ENCODE data around the gene SPA17.

Gene SPA17

GRCh38 chr11:124635932-124636331, 37.8 kb upstream of the SPA17 start:
- no peak for DNase-seq (ENCODE audit: low read depth)
- TF ChIP-seq MYC (IDR thresholded peaks at IDR 0.05; ENCODE audit: low read depth, low read length) (no peak), POLR2A (IDR thresholded peaks at IDR 0.05; ENCODE audit: extremely low read depth, insufficient read length) (no peak), CTCF (IDR thresholded peaks at IDR 0.05; ENCODE audit: low read depth, low read length) (no peak)
- TF ChIP-seq, protein P1, sequence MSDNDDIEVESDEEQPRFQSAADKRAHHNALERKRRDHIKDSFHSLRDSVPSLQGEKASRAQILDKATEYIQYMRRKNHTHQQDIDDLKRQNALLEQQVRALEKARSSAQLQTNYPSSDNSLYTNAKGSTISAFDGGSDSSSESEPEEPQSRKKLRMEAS (IDR thresholded peaks at IDR 0.05; ENCODE audit: low read depth, low read length), result no peak
- H3K4me3 ChIP-seq (ENCODE audit: low read depth, low read length), result no peak overlapping the region

DNA sequence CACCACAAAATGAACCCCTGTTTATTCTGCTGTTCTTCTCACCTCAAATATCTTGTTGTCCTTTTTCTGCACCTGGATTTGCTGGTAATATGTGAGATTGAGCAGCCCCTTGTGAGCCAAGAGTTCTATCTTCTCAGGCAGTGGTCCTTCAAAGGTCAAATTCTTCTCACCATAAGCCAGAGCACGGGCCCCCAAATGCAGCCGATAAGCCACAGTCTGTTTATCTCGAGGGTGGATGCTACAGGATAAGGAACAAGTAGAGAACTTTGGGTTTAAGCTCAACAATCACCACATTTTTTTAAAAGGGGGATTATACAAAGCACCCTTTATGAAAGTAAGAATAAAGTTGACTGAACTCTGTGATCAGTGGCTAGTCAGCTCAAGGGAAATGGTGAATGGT, 35.2 kb upstream of the SPA17 start:
- TF ChIP-seq MYC (IDR thresholded peaks at IDR 0.05; ENCODE audit: low read depth, low read length), result no peak
- DNase-seq (ENCODE audit: low read depth), result no peak
- H3K4me3 ChIP-seq (ENCODE audit: low read depth, low read length), result no peak overlapping the region

DNA sequence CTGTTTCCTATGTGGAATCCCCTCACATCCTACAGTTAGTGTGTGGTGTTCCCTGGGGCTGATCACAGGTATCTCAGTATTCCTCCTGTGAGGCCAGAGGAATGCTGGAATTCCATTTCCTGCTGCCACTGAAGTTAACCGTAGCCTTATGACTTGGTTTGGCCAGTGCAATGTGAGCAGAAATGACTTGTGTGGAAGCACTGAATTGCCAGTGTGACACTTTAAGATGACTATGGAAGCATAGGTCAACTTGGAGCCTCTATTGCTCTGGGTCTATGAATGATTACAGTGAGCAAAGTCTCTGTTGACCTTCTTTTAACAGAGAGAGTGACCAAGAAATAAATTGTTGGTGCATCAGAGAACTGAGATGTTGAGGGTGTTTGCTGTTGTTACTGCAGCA, 34.5 kb upstream of the SPA17 start:
- H3K4me3 ChIP-seq (ENCODE audit: low read depth, low read length), result no peak overlapping the region
- TF ChIP-seq CTCF (IDR thresholded peaks at IDR 0.05; ENCODE audit: low read depth, low read length) (no peak), MYC (IDR thresholded peaks at IDR 0.05; ENCODE audit: low read depth, low read length) (no peak), POLR2A (IDR thresholded peaks at IDR 0.05; ENCODE audit: extremely low read depth, insufficient read length) (no peak)
- TF ChIP-seq, protein P1 (IDR thresholded peaks at IDR 0.05; ENCODE audit: low read depth, low read length), result no peak
- no peak for DNase-seq (ENCODE audit: low read depth)

- TF ChIP-seq CTCF (IDR thresholded peaks at IDR 0.05; ENCODE audit: low read depth, low read length) (no peak), MYC (IDR thresholded peaks at IDR 0.05; ENCODE audit: low read depth, low read length) (no peak), POLR2A (IDR thresholded peaks at IDR 0.05; ENCODE audit: extremely low read depth, insufficient read length) (no peak)
- TF ChIP-seq, protein P1 (IDR thresholded peaks at IDR 0.05; ENCODE audit: low read depth, low read length), result no peak
- no peak overlapping the region for H3K4me3 ChIP-seq (ENCODE audit: low read depth, low read length)
- no peak for DNase-seq (ENCODE audit: low read depth)
Measured at GRCh38 chr11:124640666-124641065, 33.0 kb upstream of the SPA17 start.

- no peak overlapping the region for H3K4me3 ChIP-seq (ENCODE audit: low read depth, low read length)
- DNase-seq (ENCODE audit: low read depth), result no peak
- TF ChIP-seq MYC (IDR thresholded peaks at IDR 0.05; ENCODE audit: low read depth, low read length) (no peak), CTCF (IDR thresholded peaks at IDR 0.05; ENCODE audit: low read depth, low read length) (no peak), POLR2A (IDR thresholded peaks at IDR 0.05; ENCODE audit: extremely low read depth, insufficient read length) (no peak)
- TF ChIP-seq, protein P1 (IDR thresholded peaks at IDR 0.05; ENCODE audit: low read depth, low read length), result no peak
Measured at GRCh38 chr11:124642628-124643027, 31.1 kb upstream of the SPA17 start.

GRCh38 chr11:124643042-124643604, 30.6 kb upstream of the SPA17 start:
- no peak for DNase-seq (ENCODE audit: low read depth)
- H3K4me3 ChIP-seq (ENCODE audit: low read depth, low read length), result no peak overlapping the region
- TF ChIP-seq, protein P1 (IDR thresholded peaks at IDR 0.05; ENCODE audit: low read depth, low read length), result no peak
- TF ChIP-seq CTCF (IDR thresholded peaks at IDR 0.05; ENCODE audit: low read depth, low read length) (no peak), POLR2A (IDR thresholded peaks at IDR 0.05; ENCODE audit: extremely low read depth, insufficient read length) (no peak), MYC (IDR thresholded peaks at IDR 0.05; ENCODE audit: low read depth, low read length) (no peak)
